Psoas muscle (tissue), 8 donors: Measurements from ENCODE around the gene CTNND2. TPM values are rescaled to one million over a fixed set of nuclear protein-coding genes. Genes with fewer than 3 reads are reported as not detected.

Experiments
- ATAC-seq, 4 donors: fragments of 200-7000 bp; cut with Tn5 transposase; one replicate each; pipeline ENCODE4 v1.9.1; 2020; ENCODE audit warnings: moderate library complexity in 3 of 4, mild to moderate bottlenecking in 2 of 4
- DNase-seq, 2 donors: peaks; one replicate each; pipeline ENCODE4 v3.0.0-alpha.2; 2020
- H3K27ac ChIP-seq: fragments of 200-600 bp; one replicate; pipeline ENCODE4 v1.8.0; 2022
- H3K27me3 ChIP-seq, 3 donors: fragments of 200-600 bp in 1 of 3; one replicate each; pipeline versions ENCODE4 v1.6.1 to v1.8.0; 2013 to 2022; ENCODE audit warnings: low read length in 2 of 3, mild to moderate bottlenecking in 2 of 3, moderate library complexity in 1 of 3; ENCODE audit not compliant: insufficient read depth in 3 of 3
- H3K36me3 ChIP-seq, 2 donors: fragments of 200-600 bp in 1 of 2; one replicate each; pipeline versions ENCODE4 v1.6.1 to v1.8.0; 2013 to 2022; ENCODE audit warnings: low read depth in 1 of 2, mild to moderate bottlenecking in 1 of 2, moderate library complexity in 1 of 2; ENCODE audit not compliant: insufficient read depth in 1 of 2
- H3K4me1 ChIP-seq: fragments of 200-600 bp; one replicate; pipeline ENCODE4 v1.8.0; 2022
- H3K4me3 ChIP-seq: fragments of 200-600 bp; one replicate; pipeline ENCODE4 v1.8.0; 2022; ENCODE audit warnings: mild to moderate bottlenecking
- H3K9me3 ChIP-seq: fragments of 200-600 bp; one replicate; pipeline ENCODE4 v1.8.0; 2022
- WGBS, 3 donors: extraction: QIAGEN DNeasy Blood & Tissue Kit; methylation state at CpG; one replicate each; pipeline versions ENCODE4 v1.1.6 to v1.1.7; 2013; 5-methylcytosine and 5-hydroxymethylcytosine counted together
- intact Hi-C, 2 donors: fragments of 100-400 bp; cut with DNase I; formaldehyde crosslinking; loops; one replicate each; pipeline versions ENCODE4 v1.11.0 to v1.14.2; 2022
- polyA plus RNA-seq, 3 donors: library from polyadenylated mRNA; stranded (reverse); fragments of 200-250 nt; gene quantifications; one replicate each; pipeline ENCODE4 v1.2.3, GENCODE V29; 2013
- total RNA-seq, 4 donors: library from RNA; stranded (reverse); fragmentation: NEBNext Ultra II Directional in 2 of 4; extraction: Animal tissue kit (Norgen Biotek cat#: 25700) in 2 of 4; gene quantifications; one replicate each; pipeline versions ENCODE4 v1.2.1 to v1.2.4, GENCODE V29; 2021 to 2023
- TF ChIP-seq, protein P1 (sequence below): fragments of 200-600 bp; IDR thresholded peaks from one replicate; pipeline ENCODE4 v1.8.0; 2022; ENCODE audit warnings: antibody characterized with exemption
- donor health status: healthy with polysubstance abuse.
- donor health status: DM: no; HTN: no; CAD: no; lungs with moderate emphysema.
- donor health status: Bipolar disorder and iron deficiency.
- donor health status: healthy.
- donor health status: DM: yes; HTN: yes; CAD: no.
- donor health status: DM: no; HTN: no; CAD: no.
- donor health status: DM: no; HTN: no; CAD: no.
- donor health status: DM: yes; HTN: yes; CAD: no.

The CTNND2 gene
- total and polyA plus RNA-seq, 7 donors, result 0.09 to 0.14 (median 0.13) TPM; not detected in 4

DNA sequence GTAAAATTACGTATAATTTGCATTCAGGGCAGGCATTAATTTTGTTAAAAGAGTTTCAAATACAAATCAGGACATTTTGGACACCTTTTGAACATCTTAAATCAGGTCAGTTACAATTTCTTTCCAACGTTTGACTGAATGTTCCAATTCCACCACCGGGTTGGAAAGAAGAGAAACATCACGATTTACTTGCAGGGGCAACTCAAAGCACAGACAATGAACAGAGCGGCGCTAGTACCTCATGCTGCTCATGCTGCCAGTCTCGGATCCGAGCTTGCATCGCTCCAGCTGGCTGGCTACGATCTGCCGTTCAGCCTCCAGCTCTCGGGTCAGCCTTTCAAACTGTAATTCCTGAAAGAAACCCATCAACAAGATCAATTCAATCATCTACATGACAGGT, 339.5 kb downstream of the CTNND2 start:
- Histone ChIP-seq H3K9me3 (no peaks in the 10 kb centered on the region), H3K27ac (no peak overlapping the region), H3K36me3 (no peaks in the 10 kb centered on the region), H3K4me3 (no peak overlapping the region), H3K27me3 (no peaks in the 10 kb centered on the region), H3K4me1 (no peaks in the 10 kb centered on the region)
- WGBS, 3 donors, result 82 to 88% (median 83%) methylated on average over 12 of the region's 12 CpGs
- TF ChIP-seq, protein P1, sequence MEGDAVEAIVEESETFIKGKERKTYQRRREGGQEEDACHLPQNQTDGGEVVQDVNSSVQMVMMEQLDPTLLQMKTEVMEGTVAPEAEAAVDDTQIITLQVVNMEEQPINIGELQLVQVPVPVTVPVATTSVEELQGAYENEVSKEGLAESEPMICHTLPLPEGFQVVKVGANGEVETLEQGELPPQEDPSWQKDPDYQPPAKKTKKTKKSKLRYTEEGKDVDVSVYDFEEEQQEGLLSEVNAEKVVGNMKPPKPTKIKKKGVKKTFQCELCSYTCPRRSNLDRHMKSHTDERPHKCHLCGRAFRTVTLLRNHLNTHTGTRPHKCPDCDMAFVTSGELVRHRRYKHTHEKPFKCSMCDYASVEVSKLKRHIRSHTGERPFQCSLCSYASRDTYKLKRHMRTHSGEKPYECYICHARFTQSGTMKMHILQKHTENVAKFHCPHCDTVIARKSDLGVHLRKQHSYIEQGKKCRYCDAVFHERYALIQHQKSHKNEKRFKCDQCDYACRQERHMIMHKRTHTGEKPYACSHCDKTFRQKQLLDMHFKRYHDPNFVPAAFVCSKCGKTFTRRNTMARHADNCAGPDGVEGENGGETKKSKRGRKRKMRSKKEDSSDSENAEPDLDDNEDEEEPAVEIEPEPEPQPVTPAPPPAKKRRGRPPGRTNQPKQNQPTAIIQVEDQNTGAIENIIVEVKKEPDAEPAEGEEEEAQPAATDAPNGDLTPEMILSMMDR, result no peak
- intact Hi-C loops, result no loop called here
- ATAC-seq (no peak), DNase-seq (no peak)

DNA sequence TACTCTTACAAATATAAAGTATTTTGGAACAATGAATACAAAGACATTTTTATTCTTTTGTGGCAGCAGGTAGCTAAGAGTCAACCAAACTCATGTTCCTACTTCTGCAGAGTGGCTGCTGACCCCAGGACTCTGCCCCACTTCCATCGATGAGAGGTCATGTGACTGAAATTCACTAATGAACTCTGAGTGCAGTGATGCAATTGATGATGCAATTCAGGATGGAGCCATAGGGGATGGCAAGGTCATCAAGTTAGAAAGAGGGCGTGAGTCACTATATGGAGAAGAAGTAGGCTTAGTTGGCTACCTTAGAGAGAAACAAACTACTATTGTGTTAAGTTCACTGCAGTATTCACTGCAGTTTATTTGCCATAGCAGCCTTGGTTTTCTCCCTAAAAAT, 340.4 kb downstream of the CTNND2 start:
- ATAC-seq, result no peak
- 85 to 90% (median 89%) methylated on average over 2 of the region's 2 CpGs for WGBS, 3 donors
- Histone ChIP-seq H3K9me3 (no peaks in the 10 kb centered on the region), H3K27me3 (no peaks in the 10 kb centered on the region), H3K27ac (no peak overlapping the region), H3K4me1 (no peaks in the 10 kb centered on the region), H3K4me3 (no peak overlapping the region), H3K36me3 (no peaks in the 10 kb centered on the region)
- DNase-seq, result no peak
- intact Hi-C loops, result no loop called here
- TF ChIP-seq, protein P1, result no peak

DNA sequence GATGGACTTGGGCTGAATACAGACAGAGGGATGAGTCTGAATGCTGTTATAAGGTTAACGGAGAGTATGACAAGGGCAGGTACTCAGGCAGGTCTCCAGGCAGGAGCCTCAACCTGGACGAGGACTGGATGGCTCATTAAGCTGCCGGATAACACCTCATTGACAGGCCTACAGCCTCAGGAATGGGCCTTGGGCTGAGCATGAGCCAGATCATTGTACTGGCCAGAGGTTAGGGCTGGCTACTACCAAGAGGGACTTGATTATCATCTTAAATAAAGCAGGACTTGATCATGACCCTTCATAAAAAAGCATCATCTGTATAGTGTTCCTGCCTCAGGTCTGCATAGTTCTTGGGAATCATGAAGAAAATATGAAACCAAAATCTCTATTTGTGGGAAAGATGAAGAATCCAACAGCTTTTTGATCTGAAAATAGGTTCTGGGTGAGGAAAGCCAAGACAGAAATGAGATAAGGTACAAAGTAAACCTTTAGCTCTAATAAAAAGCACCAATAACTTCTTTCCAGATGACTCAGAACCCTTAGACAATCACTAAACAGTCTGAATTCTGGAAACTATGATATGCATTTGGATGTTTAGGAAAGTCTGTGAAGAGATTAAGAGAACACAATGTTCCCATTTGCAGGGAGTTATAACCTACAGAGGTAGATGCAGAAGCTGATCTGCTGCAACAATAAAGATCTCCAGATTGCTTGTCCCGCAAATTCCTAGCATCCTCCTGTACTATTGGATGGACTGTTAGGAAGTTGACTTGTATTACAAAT, 343.1 kb downstream of the CTNND2 start:
- ATAC-seq, result no peak
- Histone ChIP-seq H3K36me3 (no peaks in the 10 kb centered on the region), H3K4me1 (no peaks in the 10 kb centered on the region), H3K9me3 (no peaks in the 10 kb centered on the region), H3K4me3 (no peak overlapping the region), H3K27me3 (no peaks in the 10 kb centered on the region), H3K27ac (no peak overlapping the region)
- no peak for DNase-seq
- TF ChIP-seq, protein P1, result no peak
- WGBS, 3 donors, result 68 to 88% (median 84%) methylated on average over 4 of the region's 4 CpGs
- intact Hi-C loops, result no loop called here

DNA sequence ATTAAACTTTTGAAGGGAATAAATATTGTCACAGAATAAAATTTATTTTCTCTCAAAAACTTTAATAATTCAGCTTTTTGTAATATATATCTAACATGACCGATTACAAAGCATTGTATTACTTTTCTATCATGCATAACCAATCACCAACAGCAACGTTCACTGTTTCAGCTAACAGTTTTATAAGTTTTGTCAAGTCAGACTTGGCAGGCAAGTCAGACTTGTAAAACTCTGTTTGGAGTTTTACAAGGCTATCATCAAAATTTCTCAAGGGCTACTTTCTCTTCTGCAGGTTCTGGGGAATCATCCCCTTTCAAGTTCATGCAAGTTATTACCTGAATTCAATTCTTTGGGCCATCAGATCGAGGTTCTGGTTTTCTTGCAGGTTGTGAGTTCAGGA, 347.2 kb downstream of the CTNND2 start:
- TF ChIP-seq, protein P1, result no peak
- no peak overlapping the region for H3K4me3 ChIP-seq
- no peaks in the 10 kb centered on the region for H3K36me3 ChIP-seq
- ATAC-seq (no peak), DNase-seq (no peak)
- WGBS, 3 donors, result 56 to 61% (median 60%) methylated on average over 3 of the region's 3 CpGs
- no peaks in the 10 kb centered on the region for H3K27me3 ChIP-seq
- H3K4me1 ChIP-seq, result no peaks in the 10 kb centered on the region
- intact Hi-C loops, result no loop called here
- no peaks in the 10 kb centered on the region for H3K9me3 ChIP-seq
- no peak overlapping the region for H3K27ac ChIP-seq

DNA sequence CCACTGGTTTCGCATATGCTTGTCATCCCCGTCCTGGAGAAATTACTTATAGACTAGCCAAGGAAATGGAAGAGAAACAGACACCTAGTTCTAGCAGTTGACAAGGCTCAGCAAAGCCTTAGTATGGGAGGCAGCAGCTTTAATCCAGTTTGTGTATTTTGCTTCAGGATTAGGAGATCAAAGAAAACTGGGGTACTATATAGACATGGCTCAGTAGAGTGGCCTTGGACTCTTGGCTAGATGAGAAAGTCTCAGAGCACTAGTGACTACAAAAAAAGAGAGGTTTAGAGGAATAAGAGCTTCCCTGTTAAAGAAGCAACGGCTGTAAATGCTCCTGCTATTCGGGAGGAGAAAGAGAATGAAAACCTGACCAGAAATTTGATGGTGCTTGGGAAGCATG, 349.1 kb downstream of the CTNND2 start:
- TF ChIP-seq, protein P1, result no peak
- 77 to 90% (median 80%) methylated on average over 4 of the region's 4 CpGs for WGBS, 3 donors
- H3K27ac ChIP-seq, result no peak overlapping the region
- intact Hi-C loops, result no loop called here
- ATAC-seq (no peak), DNase-seq (no peak)
- H3K9me3 ChIP-seq, result no peaks in the 10 kb centered on the region
- no peak overlapping the region for H3K4me3 ChIP-seq
- no peaks in the 10 kb centered on the region for H3K4me1 ChIP-seq
- no peaks in the 10 kb centered on the region for H3K27me3 ChIP-seq
- H3K36me3 ChIP-seq, result no peaks in the 10 kb centered on the region
